ENCODE measurements around the gene OR5K2. TPM values are rescaled to one million over a fixed set of nuclear protein-coding genes. Genes with fewer than 3 reads are reported as not detected.

Gene OR5K2
- total and polyA plus RNA-seq, 10 of the 15 experiments (the other 5 are each of a cell fraction or from before 2014, with no cell fraction given): 0.12 TPM; not detected in 9

- TF ChIP-seq PML (IDR thresholded peaks at IDR 0.05; ENCODE audit: low read length): peak; percentile 70
- TF ChIP-seq RCOR1 (conservative IDR thresholded peaks at IDR 0.05; ENCODE audit: low read depth, low read length): no peak
- no peak for TF ChIP-seq SMAD1 (IDR thresholded peaks at IDR 0.05; ENCODE audit: low read depth, partially characterized antibody)
- TF ChIP-seq FOXM1 (IDR thresholded peaks at IDR 0.05; ENCODE audit: low read depth, low read length): no peak
- TF ChIP-seq E2F4 (IDR thresholded peaks at IDR 0.05; ENCODE audit: low read depth, low read length): no peak
- TF ChIP-seq CBX3 (IDR thresholded peaks at IDR 0.05; ENCODE audit: borderline replicate concordance, low read depth): no peak
- TF ChIP-seq CREB1 (IDR thresholded peaks at IDR 0.05; ENCODE audit: low read depth): peak; percentile 34; the same call in 1 of the 2 replicates
- TF ChIP-seq BHLHE40 (IDR thresholded peaks at IDR 0.05; ENCODE audit: borderline replicate concordance in 1 of 2, low read depth in 2 of 2, low read length in 1 of 2): no peak
- no peak for TF ChIP-seq MEF2B (IDR thresholded peaks at IDR 0.05; ENCODE audit: partially characterized antibody, poor library complexity, severe bottlenecking)
- TF ChIP-seq, protein P1, sequence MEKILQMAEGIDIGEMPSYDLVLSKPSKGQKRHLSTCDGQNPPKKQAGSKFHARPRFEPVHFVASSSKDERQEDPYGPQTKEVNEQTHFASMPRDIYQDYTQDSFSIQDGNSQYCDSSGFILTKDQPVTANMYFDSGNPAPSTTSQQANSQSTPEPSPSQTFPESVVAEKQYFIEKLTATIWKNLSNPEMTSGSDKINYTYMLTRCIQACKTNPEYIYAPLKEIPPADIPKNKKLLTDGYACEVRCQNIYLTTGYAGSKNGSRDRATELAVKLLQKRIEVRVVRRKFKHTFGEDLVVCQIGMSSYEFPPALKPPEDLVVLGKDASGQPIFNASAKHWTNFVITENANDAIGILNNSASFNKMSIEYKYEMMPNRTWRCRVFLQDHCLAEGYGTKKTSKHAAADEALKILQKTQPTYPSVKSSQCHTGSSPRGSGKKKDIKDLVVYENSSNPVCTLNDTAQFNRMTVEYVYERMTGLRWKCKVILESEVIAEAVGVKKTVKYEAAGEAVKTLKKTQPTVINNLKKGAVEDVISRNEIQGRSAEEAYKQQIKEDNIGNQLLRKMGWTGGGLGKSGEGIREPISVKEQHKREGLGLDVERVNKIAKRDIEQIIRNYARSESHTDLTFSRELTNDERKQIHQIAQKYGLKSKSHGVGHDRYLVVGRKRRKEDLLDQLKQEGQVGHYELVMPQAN (conservative IDR thresholded peaks at IDR 0.05): no peak
- TF ChIP-seq POLR2AphosphoS2 (IDR thresholded peaks at IDR 0.05; ENCODE audit: low read depth, low read length): peak; percentile 50; the same call in 1 of the 2 replicates
- TF ChIP-seq NFYA (IDR thresholded peaks at IDR 0.05; ENCODE audit: borderline replicate concordance, low read depth, low read length): no peak
- no peak for TF ChIP-seq ESRRA (IDR thresholded peaks at IDR 0.05; ENCODE audit: low read length)
- no peak for TF ChIP-seq KDM1A (IDR thresholded peaks at IDR 0.05; ENCODE audit: borderline replicate concordance)
- TF ChIP-seq YBX1 (IDR thresholded peaks at IDR 0.05): no peak
- TF ChIP-seq TCF12 (IDR thresholded peaks at IDR 0.05; ENCODE audit: low read depth, low read length): no peak
- no peak for TF ChIP-seq HDAC6 (IDR thresholded peaks at IDR 0.05; ENCODE audit: unreplicated experiment)
- TF ChIP-seq, protein P2, sequence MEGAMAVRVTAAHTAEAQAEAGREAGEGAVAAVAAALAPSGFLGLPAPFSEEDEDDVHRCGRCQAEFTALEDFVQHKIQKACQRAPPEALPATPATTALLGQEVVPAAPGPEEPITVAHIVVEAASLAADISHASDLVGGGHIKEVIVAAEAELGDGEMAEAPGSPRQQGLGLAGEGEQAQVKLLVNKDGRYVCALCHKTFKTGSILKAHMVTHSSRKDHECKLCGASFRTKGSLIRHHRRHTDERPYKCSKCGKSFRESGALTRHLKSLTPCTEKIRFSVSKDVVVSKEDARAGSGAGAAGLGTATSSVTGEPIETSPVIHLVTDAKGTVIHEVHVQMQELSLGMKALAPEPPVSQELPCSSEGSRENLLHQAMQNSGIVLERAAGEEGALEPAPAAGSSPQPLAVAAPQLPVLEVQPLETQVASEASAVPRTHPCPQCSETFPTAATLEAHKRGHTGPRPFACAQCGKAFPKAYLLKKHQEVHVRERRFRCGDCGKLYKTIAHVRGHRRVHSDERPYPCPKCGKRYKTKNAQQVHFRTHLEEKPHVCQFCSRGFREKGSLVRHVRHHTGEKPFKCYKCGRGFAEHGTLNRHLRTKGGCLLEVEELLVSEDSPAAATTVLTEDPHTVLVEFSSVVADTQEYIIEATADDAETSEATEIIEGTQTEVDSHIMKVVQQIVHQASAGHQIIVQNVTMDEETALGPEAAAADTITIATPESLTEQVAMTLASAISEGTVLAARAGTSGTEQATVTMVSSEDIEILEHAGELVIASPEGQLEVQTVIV (IDR thresholded peaks at IDR 0.05; ENCODE audit: borderline replicate concordance, partially characterized antibody): no peak
- TF ChIP-seq NFYB (IDR thresholded peaks at IDR 0.05; ENCODE audit: insufficient read depth, low read depth, low read length): no peak
- no peak for TF ChIP-seq EGR1 (IDR thresholded peaks at IDR 0.05; ENCODE audit: borderline replicate concordance in 1 of 2, low read depth in 2 of 2, low read length in 2 of 2)
- TF ChIP-seq, protein P3, sequence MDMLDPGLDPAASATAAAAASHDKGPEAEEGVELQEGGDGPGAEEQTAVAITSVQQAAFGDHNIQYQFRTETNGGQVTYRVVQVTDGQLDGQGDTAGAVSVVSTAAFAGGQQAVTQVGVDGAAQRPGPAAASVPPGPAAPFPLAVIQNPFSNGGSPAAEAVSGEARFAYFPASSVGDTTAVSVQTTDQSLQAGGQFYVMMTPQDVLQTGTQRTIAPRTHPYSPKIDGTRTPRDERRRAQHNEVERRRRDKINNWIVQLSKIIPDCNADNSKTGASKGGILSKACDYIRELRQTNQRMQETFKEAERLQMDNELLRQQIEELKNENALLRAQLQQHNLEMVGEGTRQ (IDR thresholded peaks at IDR 0.05; ENCODE audit: borderline replicate concordance, low read depth, low read length): no peak
Measured at GRCh38 chr3:98532709-98533571, 35.5 kb downstream of the OR5K2 start (continued).

All from GM12878 (cell line).